WTC11 (cell line): Measurements from ENCODE around the gene BOK. TPM values are rescaled to one million over a fixed set of nuclear protein-coding genes. Genes with fewer than 3 reads are reported as not detected.

ENCODE experiments used
- ATAC-seq: fragments of 200-7000 bp; cut with Tn5 transposase; 2 replicates; pipeline ENCODE4 v1.10.0; 2021; ENCODE audit warnings: mild to moderate bottlenecking, moderate library complexity
- CTCF ChIA-PET: fragments of 300-600 bp; sonication (Branson Sonifier 250); formaldehyde crosslinking; loops from one replicate; lab custom pipeline; 2021; ENCODE audit warnings: antibody characterized with exemption; lab: Charles Lee
- POLR2A ChIA-PET: fragments of 350-600 bp; sonication (Branson Sonifier 250); formaldehyde crosslinking; loops from one replicate; lab custom pipeline; 2021; ENCODE audit warnings: antibody characterized with exemption; lab: Charles Lee
- DNase-seq: peaks from one replicate; pipeline ENCODE4 v3.0.0; 2021; ENCODE audit warnings: low spot score
- H3K27ac Mint-ChIP-seq: 2 replicates; pipeline ENCODE4 v1.8.0; 2021; ENCODE audit warnings: mixed read lengths
- H3K27me3 Mint-ChIP-seq: 2 replicates; pipeline ENCODE4 v1.8.0; 2021; ENCODE audit warnings: low read depth, mild to moderate bottlenecking, moderate library complexity, mixed read lengths
- H3K36me3 Mint-ChIP-seq: 2 replicates; pipeline ENCODE4 v1.8.0; 2021; ENCODE audit warnings: mixed read lengths
- H3K4me1 Mint-ChIP-seq: 2 replicates; pipeline ENCODE4 v1.8.0; 2022; ENCODE audit warnings: mixed read lengths
- H3K4me3 Mint-ChIP-seq: 2 replicates; pipeline ENCODE4 v1.8.0; 2021; ENCODE audit warnings: mild to moderate bottlenecking, moderate library complexity, mixed read lengths
- H3K9me3 Mint-ChIP-seq: 2 replicates; pipeline ENCODE4 v1.8.0; 2021; ENCODE audit warnings: mixed read lengths
- ATF6 ChIP-seq: sonication (generic); formaldehyde crosslinking; IDR thresholded peaks from 2 replicates; pipeline ENCODE4 v1.8.1; 2023; ENCODE audit warnings: mild to moderate bottlenecking, missing genetic modification reagents
- CBFB ChIP-seq: sonication (generic); formaldehyde crosslinking; IDR thresholded peaks from 2 replicates; pipeline ENCODE4 v1.8.1; 2022; ENCODE audit warnings: mild to moderate bottlenecking, low read depth, missing genetic modification reagents
- CREB1 ChIP-seq: sonication (generic); formaldehyde crosslinking; IDR thresholded peaks from 2 replicates; pipeline ENCODE4 v1.8.0; 2023; ENCODE audit warnings: mild to moderate bottlenecking, missing genetic modification reagents
- E2F5 ChIP-seq: sonication (generic); formaldehyde crosslinking; IDR thresholded peaks from 2 replicates; pipeline ENCODE4 v1.8.1; 2022; ENCODE audit warnings: mild to moderate bottlenecking, moderate library complexity, missing genetic modification reagents
- ERG ChIP-seq: fragments of 250-450 bp; sonication (Bioruptor Pico); IDR thresholded peaks from 2 replicates; pipeline ENCODE4 v1.8.0; 2021; ENCODE audit warnings: mild to moderate bottlenecking
- FOXK1 ChIP-seq: sonication (generic); formaldehyde crosslinking; IDR thresholded peaks from 2 replicates; pipeline ENCODE4 v1.8.0; 2022; ENCODE audit warnings: mild to moderate bottlenecking, moderate library complexity, missing genetic modification reagents
- KAT7 ChIP-seq: sonication (generic); formaldehyde crosslinking; IDR thresholded peaks from 2 replicates; pipeline ENCODE4 v1.8.1; 2023; ENCODE audit warnings: missing genetic modification reagents, mild to moderate bottlenecking, borderline replicate concordance
- MXD4 ChIP-seq: fragments of 250-450 bp; sonication (Bioruptor Pico); IDR thresholded peaks from 2 replicates; pipeline ENCODE4 v1.8.0; 2021; ENCODE audit warnings: mild to moderate bottlenecking, moderate library complexity, borderline replicate concordance
- OVOL2 ChIP-seq: fragments of 250-450 bp; sonication (Bioruptor Pico); IDR thresholded peaks from 2 replicates; pipeline ENCODE4 v1.9.0; 2021; ENCODE audit warnings: mild to moderate bottlenecking, borderline replicate concordance
- RELA ChIP-seq: sonication (generic); formaldehyde crosslinking; IDR thresholded peaks from 2 replicates; pipeline ENCODE4 v1.8.1; 2022; ENCODE audit warnings: missing genetic modification reagents, mild to moderate bottlenecking, borderline replicate concordance
- TCF7 ChIP-seq: sonication (generic); formaldehyde crosslinking; IDR thresholded peaks from 2 replicates; pipeline ENCODE4 v1.8.0; 2022; ENCODE audit warnings: mild to moderate bottlenecking, low read depth, missing genetic modification reagents, moderate library complexity
- TP53 ChIP-seq: sonication (generic); formaldehyde crosslinking; IDR thresholded peaks from 2 replicates; pipeline ENCODE4 v1.8.1; 2023; ENCODE audit warnings: mild to moderate bottlenecking, missing genetic modification reagents
- ZNF532 ChIP-seq: fragments of 250-450 bp; sonication (Bioruptor Pico); IDR thresholded peaks from 2 replicates; pipeline ENCODE4 v1.9.0; 2021; ENCODE audit warnings: mild to moderate bottlenecking, borderline replicate concordance
- total RNA-seq: library from RNA; stranded (reverse); gene quantifications from 3 replicates; pipeline ENCODE4 v1.2.3, GENCODE V29; 2021

Gene BOK
- total RNA-seq, 1 experiment from 2014 or later, result 39.4 TPM

GRCh38 chr2:241613017-241613780 lies 54.7 kb downstream of the BOK start:
- Mint-ChIP-seq H3K36me3 (peaks cover 2% of the 10 kb centered on the region; the same call in 1 of the 2 replicates), H3K27ac (peak overlapping the region; percentile 27), H3K4me3 (no peak overlapping the region), H3K4me1 (peaks cover 34% of the 10 kb centered on the region), H3K27me3 (no peaks in the 10 kb centered on the region), H3K9me3 (no peaks in the 10 kb centered on the region)
- CTCF ChIA-PET, result interaction anchor here (0.7 to 1.3 kb wide), 3 partner anchors 14 to 89 kb away, joined by 4 read pairs; partner anchors contain the start of gene ING5
- no peak for ATAC-seq
- no peak for DNase-seq
- TF ChIP-seq RELA (CRISPR knock-in tag) (no peak), ZNF532 (CRISPR knock-in tag) (no peak), MXD4 (no peak), TCF7 (CRISPR knock-in tag) (no peak), OVOL2 (CRISPR knock-in tag) (no peak)
- POLR2A ChIA-PET, result no interaction called here

GRCh38 chr2:241615041-241615440 lies 56.5 kb downstream of the BOK start:
- peak overlapping the region; percentile 84 for H3K27ac Mint-ChIP-seq
- DNase-seq (no peak), ATAC-seq (no peak)
- no peak overlapping the region for H3K4me3 Mint-ChIP-seq
- peaks cover 32% of the 10 kb centered on the region for H3K4me1 Mint-ChIP-seq
- H3K36me3 Mint-ChIP-seq, result no peaks in the 10 kb centered on the region; the same call in 1 of the 2 replicates
- TF ChIP-seq KAT7, result no peak
- no peak for TF ChIP-seq ZNF532 (CRISPR knock-in tag)
- TF ChIP-seq TP53 (CRISPR knock-in tag), result no peak
- TF ChIP-seq MXD4, result no peak
- TF ChIP-seq CREB1 (CRISPR knock-in tag), result no peak
- TF ChIP-seq E2F5 (CRISPR knock-in tag), result no peak
- no peak for TF ChIP-seq FOXK1 (CRISPR knock-in tag)
- TF ChIP-seq CBFB (CRISPR knock-in tag), result no peak
- no peak for TF ChIP-seq ATF6
- TF ChIP-seq ERG (CRISPR knock-in tag), result no peak
- ChIA-PET POLR2A (no interaction called here), CTCF (no interaction called here)
- H3K27me3 Mint-ChIP-seq, result no peaks in the 10 kb centered on the region
- H3K9me3 Mint-ChIP-seq, result no peaks in the 10 kb centered on the region
